ENCODE data around the gene LNX1.

The LNX1 gene

DNA sequence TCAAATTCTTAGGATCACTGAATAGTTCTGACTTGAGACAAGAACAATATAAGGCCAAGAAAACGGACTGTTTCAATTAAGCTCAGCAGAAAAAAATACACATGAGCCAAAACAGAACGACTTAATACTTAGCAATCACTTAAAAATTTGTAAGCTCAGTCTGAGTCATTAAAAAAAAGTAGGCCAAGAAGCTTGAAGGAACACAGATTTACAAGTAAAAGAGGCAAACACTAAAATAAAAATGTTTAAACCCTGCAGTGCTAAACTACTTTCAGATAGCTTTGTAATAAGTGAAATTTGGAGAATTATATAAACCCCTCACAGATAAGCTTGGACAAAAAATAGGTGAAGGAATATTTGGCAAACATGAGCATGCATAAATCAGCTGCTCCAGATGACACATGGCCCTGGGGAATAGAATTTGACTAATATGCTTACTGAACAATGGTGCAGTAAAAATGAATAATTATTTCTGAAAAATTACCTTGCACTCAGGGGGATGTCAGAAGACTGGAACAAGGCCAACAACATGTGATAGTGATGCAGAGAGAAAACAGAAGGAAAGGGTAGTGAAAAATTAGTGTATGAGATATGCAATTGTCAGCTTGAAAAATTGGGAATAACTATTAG, 49.6 kb downstream of the LNX1 start:
- Mint-ChIP-seq H3K4me3 (no peak overlapping the region), H3K27ac (no peak overlapping the region), H3K36me3 (no peaks in the 10 kb centered on the region), H3K9me3 (no peaks in the 10 kb centered on the region), H3K4me1 (no peaks in the 10 kb centered on the region)
- DNase-seq (ENCODE audit: low spot score in 2 of 2) (no peak), ATAC-seq (no peak)

DNA sequence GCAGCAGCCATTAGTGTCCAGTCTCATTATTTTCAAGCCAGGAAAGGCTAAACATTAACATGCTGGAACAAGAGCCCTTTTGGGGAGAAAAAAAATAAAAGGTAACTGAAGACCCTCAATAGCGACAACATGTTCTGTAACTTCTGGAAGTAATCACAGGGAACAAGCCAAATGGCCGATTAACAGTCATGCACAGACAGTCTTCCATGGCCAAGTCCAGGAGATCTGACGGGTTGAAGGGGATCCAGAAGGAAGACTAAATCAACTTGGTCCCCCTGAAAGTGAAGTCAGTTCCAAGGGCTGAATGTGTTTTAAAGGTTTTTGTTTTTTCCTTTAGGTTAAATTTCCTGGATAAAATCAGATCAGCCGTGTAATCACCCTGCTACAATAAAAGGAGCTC, 52.5 kb downstream of the LNX1 start:
- H3K27ac Mint-ChIP-seq = no peak overlapping the region
- no peak for DNase-seq (ENCODE audit: low spot score in 2 of 2)
- H3K4me3 Mint-ChIP-seq = no peak overlapping the region
- no peaks in the 10 kb centered on the region for H3K36me3 Mint-ChIP-seq
- no peaks in the 10 kb centered on the region for H3K4me1 Mint-ChIP-seq
- no peak for ATAC-seq
- no peaks in the 10 kb centered on the region for H3K9me3 Mint-ChIP-seq

DNA sequence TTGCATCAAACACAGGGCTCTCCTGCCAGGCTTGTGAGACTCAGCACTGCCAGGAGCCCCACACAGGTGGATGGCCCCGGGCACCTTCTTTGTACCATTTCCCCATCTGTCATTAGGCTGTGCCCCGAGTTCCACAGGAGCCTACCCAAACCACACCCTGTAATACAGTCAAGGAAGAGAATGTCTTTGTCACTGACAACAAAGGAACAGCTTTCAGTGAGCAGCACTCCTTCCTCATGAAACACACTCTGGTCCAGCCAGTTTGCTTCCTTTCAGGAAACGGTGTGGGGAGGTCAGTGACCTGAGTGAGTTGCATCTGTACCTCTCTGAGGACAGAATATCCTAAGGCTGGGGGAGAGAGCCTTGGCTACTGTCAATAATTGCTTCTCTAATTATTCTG, 53.7 kb downstream of the LNX1 start:
- no peaks in the 10 kb centered on the region for H3K36me3 Mint-ChIP-seq
- H3K4me3 Mint-ChIP-seq = no peak overlapping the region
- no peak for DNase-seq (ENCODE audit: low spot score in 2 of 2)

DNA sequence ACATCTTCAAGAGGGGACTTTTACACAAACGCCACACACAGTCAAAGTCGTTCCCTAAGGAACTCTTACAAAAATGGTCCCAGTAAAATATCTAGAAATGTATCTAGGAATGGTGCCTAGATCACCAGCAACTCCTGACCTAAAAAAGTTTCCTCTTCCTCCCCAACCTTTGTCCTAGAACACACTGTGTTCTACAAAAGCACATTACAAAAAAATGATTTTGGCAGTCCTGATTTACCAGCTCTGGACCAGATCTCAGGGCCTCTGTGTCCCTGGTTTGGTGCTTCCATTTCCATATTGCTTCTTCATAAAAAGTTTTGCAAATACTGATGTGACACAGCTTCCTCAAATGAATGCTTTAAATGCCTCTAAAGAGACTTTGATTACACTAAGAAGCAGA, 55.0 kb downstream of the LNX1 start:
- no peak for ATAC-seq
- DNase-seq (ENCODE audit: low spot score in 2 of 2) = no peak
- H3K9me3 Mint-ChIP-seq = no peaks in the 10 kb centered on the region
- H3K4me1 Mint-ChIP-seq = no peaks in the 10 kb centered on the region
- no peak overlapping the region for H3K4me3 Mint-ChIP-seq
- H3K27ac Mint-ChIP-seq = no peak overlapping the region
- H3K36me3 Mint-ChIP-seq = no peaks in the 10 kb centered on the region

More for the DNA sequence above, 53.7 kb downstream of the LNX1 start:
- no peaks in the 10 kb centered on the region for H3K4me1 Mint-ChIP-seq
- H3K9me3 Mint-ChIP-seq = no peaks in the 10 kb centered on the region
- no peak overlapping the region for H3K27ac Mint-ChIP-seq
- no peak for ATAC-seq

DNA sequence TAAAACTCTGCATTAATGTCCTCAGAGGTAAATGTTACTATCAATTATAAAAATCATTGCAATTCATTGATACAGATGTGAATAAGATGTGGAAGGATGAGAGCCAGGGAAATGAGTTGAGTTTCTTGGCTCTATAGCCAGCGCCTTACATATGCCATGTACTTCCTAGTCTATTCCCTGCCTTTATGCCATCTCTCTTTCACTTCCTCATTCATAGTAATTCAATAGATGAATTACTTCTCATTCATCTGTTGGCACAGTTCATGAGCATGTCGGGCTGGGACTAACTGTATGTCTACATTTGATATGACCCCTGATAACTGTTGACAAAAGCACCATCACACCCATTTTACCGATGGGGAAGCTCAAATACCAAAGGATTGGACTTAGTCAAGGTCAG, 55.7 kb downstream of the LNX1 start:
- ATAC-seq (no peak), DNase-seq (ENCODE audit: low spot score in 2 of 2) (no peak)
- no peaks in the 10 kb centered on the region for H3K4me1 Mint-ChIP-seq
- no peak overlapping the region for H3K27ac Mint-ChIP-seq
- H3K36me3 Mint-ChIP-seq = no peaks in the 10 kb centered on the region
- no peak overlapping the region for H3K4me3 Mint-ChIP-seq
- H3K9me3 Mint-ChIP-seq = no peaks in the 10 kb centered on the region

DNA sequence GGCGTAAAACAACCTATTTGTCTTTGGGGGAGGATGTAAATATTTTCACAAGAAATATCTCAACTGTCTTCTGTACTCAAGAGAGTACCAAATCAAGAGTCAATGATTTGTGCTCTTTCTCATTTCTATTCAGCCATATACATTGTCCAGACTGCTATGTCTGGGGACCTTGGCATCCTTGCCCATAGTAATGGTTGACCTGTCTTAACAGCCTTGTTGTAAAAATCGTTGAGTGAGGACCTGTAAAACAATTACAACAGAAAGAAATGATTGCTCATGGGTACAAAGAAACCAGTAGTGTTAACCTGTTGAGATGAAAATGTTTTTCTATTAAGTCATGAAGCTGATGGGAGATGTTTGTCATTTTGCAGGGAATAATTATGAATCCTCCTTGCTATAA, 56.6 kb downstream of the LNX1 start:
- no peaks in the 10 kb centered on the region for H3K9me3 Mint-ChIP-seq
- ATAC-seq (no peak), DNase-seq (ENCODE audit: low spot score in 2 of 2) (no peak)
- H3K4me3 Mint-ChIP-seq = no peak overlapping the region
- H3K36me3 Mint-ChIP-seq = no peaks in the 10 kb centered on the region
- no peaks in the 10 kb centered on the region for H3K4me1 Mint-ChIP-seq
- no peak overlapping the region for H3K27ac Mint-ChIP-seq

DNA sequence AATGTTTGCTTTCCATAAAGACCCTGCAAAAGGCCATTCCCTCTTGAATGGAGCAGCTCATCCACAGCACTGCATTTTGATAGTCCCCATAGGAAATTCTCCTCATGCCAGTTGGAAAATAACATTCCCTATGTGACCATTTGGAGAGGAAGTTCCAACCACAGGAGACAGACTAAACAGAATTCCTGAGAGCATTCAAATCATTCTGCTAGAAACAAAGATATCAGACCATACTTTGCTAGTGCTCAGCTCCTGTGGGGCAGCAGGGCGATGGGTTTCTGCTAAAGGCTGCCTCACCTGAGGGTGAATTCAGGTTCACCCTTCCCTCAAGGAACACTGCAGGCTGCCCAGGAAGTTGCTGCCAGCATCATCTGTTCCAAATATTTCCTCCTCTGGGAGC, 58.8 kb downstream of the LNX1 start:
- H3K9me3 Mint-ChIP-seq = no peaks in the 10 kb centered on the region
- ATAC-seq (no peak), DNase-seq (ENCODE audit: low spot score in 2 of 2) (no peak)
- H3K36me3 Mint-ChIP-seq = no peaks in the 10 kb centered on the region
- no peak overlapping the region for H3K4me3 Mint-ChIP-seq
- no peaks in the 10 kb centered on the region for H3K4me1 Mint-ChIP-seq
- no peak overlapping the region for H3K27ac Mint-ChIP-seq

DNA sequence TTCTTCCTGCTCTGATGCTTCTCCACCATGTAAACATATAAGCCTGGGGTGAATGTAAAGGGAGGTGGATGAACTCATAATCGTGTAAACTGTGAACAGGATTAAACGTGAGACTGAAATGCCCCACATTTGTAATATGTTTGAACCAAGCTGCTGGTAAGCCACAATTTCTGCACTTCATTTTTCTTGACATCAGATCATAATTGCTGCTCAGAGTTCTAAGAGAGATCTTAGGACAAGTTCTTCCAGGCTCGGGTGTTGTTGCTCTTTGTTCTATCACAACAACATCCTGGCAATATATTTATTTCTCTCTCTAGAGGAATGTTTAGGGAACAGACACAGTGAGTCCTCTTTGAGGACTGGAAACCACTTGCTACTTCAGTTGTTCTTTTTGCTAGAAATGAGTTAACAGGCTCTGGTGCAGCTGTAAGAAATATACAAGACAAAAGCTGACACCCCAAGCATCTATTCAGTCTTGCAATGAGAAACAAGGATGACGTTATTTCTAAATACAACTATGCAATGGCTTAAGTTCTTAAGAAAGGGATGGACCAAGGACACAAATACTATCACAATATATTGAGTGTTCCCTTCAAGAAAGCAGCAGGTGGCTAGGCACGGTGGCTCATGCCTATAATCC, 59.6 kb downstream of the LNX1 start:
- DNase-seq (ENCODE audit: low spot score in 2 of 2) = no peak
- H3K36me3 Mint-ChIP-seq = no peaks in the 10 kb centered on the region

DNA sequence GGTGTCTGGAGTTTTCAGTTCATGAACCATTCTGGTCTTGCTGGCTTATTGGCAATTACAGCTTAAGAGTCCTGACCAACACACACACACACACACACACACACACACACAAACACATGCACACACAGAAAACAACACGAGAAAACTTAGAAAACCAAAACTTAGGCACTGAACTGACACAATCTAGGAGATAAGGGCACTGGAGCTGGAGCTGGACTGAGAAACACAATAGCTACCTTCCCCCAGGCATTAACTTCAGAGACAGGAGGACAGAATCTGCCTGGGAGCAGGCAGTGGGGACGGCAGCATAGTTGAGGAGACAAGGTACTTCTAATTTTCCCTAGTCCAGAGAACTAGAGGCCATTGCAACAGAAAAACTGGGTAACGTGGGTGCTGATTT, 62.3 kb downstream of the LNX1 start:
- no peak for DNase-seq (ENCODE audit: low spot score in 2 of 2)
- Mint-ChIP-seq H3K4me1 (no peaks in the 10 kb centered on the region), H3K4me3 (no peak overlapping the region), H3K36me3 (no peaks in the 10 kb centered on the region), H3K9me3 (no peaks in the 10 kb centered on the region), H3K27ac (no peak overlapping the region)
- ATAC-seq = no peak

More for the DNA sequence above, 59.6 kb downstream of the LNX1 start:
- no peaks in the 10 kb centered on the region for H3K9me3 Mint-ChIP-seq
- no peaks in the 10 kb centered on the region for H3K4me1 Mint-ChIP-seq
- no peak overlapping the region for H3K4me3 Mint-ChIP-seq
- no peak for ATAC-seq
- H3K27ac Mint-ChIP-seq = no peak overlapping the region

DNA sequence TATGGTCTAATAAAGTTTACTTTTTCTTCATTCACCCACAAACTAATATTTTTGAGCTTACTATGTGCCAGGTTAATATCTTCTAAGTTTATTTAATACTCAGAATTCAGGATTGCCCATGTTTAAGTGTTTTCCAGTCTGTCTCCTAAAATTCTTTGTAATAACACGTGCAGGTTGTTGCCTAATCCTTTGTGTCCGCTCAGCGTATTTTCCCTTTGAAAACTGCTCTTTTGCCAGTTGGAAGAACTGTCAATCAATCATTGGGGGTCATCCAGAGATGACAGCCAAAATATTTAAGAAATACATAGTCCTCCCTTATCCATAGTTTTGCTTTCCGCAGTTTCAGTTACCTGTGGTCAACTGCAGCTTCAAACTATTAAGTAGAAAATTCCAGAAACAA, 63.4 kb downstream of the LNX1 start:
- ATAC-seq (no peak), DNase-seq (ENCODE audit: low spot score in 2 of 2) (no peak)
- Mint-ChIP-seq H3K9me3 (no peaks in the 10 kb centered on the region), H3K4me3 (no peak overlapping the region), H3K36me3 (no peaks in the 10 kb centered on the region), H3K27ac (no peak overlapping the region), H3K4me1 (no peaks in the 10 kb centered on the region)

DNA sequence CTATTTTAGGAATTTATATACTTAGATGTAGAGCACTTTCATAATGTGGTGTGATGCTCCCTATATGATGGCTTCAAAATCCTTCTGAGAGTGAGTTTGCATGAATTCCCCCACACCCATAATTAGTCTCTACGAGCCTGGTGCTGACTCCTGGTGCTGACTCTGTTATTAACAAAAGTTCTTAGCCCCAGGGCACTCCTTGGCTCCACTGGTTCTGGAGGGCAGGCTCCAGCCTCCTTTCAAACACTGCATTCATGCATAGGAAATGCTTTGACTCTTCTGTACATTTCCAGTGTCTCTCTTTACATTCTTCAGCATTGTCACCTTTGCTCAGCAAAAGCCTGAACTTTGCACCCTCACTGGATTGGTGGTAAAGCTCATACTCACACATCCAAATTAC, 64.0 kb downstream of the LNX1 start:
- no peaks in the 10 kb centered on the region for H3K4me1 Mint-ChIP-seq
- no peak overlapping the region for H3K4me3 Mint-ChIP-seq
- DNase-seq (ENCODE audit: low spot score in 2 of 2) (no peak), ATAC-seq (no peak)
- H3K27ac Mint-ChIP-seq = no peak overlapping the region
- no peaks in the 10 kb centered on the region for H3K9me3 Mint-ChIP-seq
- no peaks in the 10 kb centered on the region for H3K36me3 Mint-ChIP-seq

DNA sequence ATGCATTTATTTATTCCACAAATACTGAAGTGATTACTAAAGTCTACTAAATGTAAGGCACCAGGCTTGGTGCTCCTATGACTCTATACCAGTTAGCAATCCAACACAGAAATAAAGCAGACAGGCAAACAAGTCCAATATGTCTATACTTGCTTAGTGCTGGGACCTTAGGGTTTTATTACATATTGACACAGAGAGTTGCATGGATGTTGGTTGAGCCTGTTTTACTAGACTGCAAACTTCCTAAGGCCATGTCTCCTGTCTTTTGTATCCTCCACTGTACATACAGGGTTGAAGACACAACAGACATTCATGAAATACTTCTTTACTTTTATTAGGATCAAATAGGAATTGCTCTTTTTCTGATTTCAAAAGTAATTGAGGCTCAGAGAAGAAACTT, 69.0 kb downstream of the LNX1 start:
- no peak for ATAC-seq

DNA sequence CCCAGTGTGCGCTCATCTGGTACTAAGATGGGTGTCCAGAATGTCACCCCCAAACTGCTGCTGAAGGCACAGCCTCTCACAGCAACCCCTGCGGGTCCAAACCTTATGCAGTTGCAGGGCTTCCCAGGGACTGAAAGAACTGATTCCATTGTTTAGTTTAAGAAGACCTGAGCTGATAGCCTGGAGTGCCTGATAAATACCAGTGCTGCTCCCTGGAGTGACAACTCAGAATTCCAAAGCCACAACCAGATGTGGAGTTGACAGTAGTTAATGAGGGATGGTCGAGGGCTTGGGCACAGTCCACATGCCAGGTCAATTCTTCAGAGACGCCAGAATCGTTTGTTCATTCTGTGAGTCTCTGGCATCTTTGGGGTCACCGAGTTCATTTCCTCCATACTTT, 71.2 kb downstream of the LNX1 start:
- H3K36me3 Mint-ChIP-seq = no peaks in the 10 kb centered on the region
- ATAC-seq (no peak), DNase-seq (ENCODE audit: low spot score in 2 of 2) (no peak)
- no peaks in the 10 kb centered on the region for H3K9me3 Mint-ChIP-seq
- no peak overlapping the region for H3K27ac Mint-ChIP-seq
- H3K4me3 Mint-ChIP-seq = no peak overlapping the region
- no peaks in the 10 kb centered on the region for H3K4me1 Mint-ChIP-seq

More for the DNA sequence above, 69.0 kb downstream of the LNX1 start:
- no peaks in the 10 kb centered on the region for H3K36me3 Mint-ChIP-seq
- DNase-seq (ENCODE audit: low spot score in 2 of 2) = no peak
- no peaks in the 10 kb centered on the region for H3K9me3 Mint-ChIP-seq
- no peaks in the 10 kb centered on the region for H3K4me1 Mint-ChIP-seq
- no peak overlapping the region for H3K27ac Mint-ChIP-seq
- H3K4me3 Mint-ChIP-seq = no peak overlapping the region

DNA sequence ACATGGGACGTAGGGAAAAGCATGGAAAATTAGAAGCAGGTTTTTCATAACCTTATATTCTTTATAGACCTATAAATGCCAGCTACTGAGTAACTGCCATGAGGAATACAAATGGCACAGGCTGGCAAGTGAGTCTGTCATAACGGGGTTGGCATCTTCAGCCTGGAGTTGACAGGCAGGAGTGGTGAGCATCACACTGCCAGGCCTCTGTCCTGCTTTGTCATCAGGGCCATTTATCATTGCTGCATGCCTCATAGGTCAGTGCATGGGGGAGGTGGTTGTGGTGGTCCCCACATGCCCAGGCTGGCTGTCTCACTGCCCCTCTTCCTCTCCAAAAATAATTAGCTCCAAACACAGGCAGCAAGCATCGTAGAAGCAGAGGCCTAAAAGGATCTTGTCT, 72.5 kb downstream of the LNX1 start:
- no peak for DNase-seq (ENCODE audit: low spot score in 2 of 2)
- no peak for ATAC-seq
- H3K4me1 Mint-ChIP-seq = no peaks in the 10 kb centered on the region
- no peak overlapping the region for H3K27ac Mint-ChIP-seq
- H3K36me3 Mint-ChIP-seq = no peaks in the 10 kb centered on the region
- H3K4me3 Mint-ChIP-seq = no peak overlapping the region
- H3K9me3 Mint-ChIP-seq = no peaks in the 10 kb centered on the region

DNA sequence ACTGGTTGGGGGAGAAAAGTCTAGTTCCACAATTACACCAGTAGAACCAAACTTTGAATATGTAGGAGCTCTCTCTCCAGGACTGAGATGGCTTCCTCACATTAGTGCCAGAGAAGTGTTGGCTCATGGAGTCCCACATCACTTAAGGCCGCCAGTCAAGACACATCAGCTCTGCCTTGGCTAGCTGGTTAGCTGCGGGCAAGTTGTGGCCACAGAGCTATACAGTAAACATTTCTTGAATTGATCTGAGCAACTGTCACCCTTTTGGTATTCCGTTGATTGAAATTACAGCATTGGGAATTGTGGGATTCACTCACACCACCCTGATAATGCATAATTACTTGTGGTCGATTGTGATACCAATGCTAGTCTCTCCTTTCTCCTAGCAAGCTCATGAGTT, 76.2 kb downstream of the LNX1 start:
- H3K36me3 Mint-ChIP-seq = no peaks in the 10 kb centered on the region
- DNase-seq (ENCODE audit: low spot score in 2 of 2) (no peak), ATAC-seq (no peak)
- no peak overlapping the region for H3K4me3 Mint-ChIP-seq
- no peak overlapping the region for H3K27ac Mint-ChIP-seq
- H3K4me1 Mint-ChIP-seq = no peaks in the 10 kb centered on the region
- H3K9me3 Mint-ChIP-seq = no peaks in the 10 kb centered on the region

DNA sequence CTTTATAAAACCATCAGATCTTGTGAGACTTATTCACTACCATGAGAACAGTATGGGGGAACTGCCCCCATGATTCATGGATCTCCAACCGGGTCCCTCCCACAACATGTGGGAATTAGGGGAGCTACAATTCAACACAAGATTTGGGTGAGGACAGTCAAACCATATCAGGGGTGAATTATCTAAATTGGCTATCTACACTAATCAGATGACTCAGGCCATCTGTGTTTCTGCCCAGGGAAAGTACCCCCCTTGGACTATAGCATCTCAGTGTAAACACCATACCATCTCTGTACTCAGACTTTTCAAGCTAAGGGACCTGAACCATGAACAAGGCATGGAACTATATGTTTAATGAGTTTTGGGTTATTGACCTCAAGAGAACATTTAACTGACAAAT, 76.8 kb downstream of the LNX1 start:
- ATAC-seq = no peak
- Mint-ChIP-seq H3K27ac (no peak overlapping the region), H3K4me3 (no peak overlapping the region), H3K36me3 (no peaks in the 10 kb centered on the region), H3K9me3 (no peaks in the 10 kb centered on the region), H3K4me1 (no peaks in the 10 kb centered on the region)
- DNase-seq (ENCODE audit: low spot score in 2 of 2) = no peak

DNA sequence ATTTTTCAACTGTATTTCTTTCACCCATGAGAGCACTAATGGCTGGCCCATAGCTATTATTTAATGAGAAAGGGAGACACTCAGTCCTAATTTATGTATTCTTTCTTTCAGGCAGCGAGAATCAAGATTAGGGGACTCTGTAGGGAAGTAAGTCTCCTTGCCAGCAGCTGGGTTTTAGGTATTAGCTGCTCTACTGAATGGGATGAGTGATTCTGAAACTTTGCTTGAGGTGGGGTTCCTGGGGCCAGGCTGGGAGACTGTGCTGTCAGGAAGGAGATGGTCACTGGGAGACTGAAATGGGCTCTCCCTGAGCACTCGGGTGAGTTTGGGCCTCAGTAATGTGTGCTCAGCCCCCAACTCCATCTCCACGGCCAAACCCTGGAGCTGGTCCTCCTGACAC, 78.7 kb downstream of the LNX1 start:
- Mint-ChIP-seq H3K4me3 (no peak overlapping the region), H3K27ac (no peak overlapping the region), H3K9me3 (no peaks in the 10 kb centered on the region)

More for the DNA sequence above, 78.7 kb downstream of the LNX1 start:
- no peaks in the 10 kb centered on the region for H3K36me3 Mint-ChIP-seq
- ATAC-seq (peak; percentile 25), DNase-seq (ENCODE audit: low spot score in 2 of 2) (no peak)
- no peaks in the 10 kb centered on the region for H3K4me1 Mint-ChIP-seq
